Endometrial microvascular endothelial cells (primary cell): ENCODE measurements around the gene ZBTB46. TPM values are rescaled to one million over a fixed set of nuclear protein-coding genes. Genes with fewer than 3 reads are reported as not detected.
"Not testable (repeated sequence)": the region's sequence is repeated elsewhere in the genome, so short reads cannot be mapped to it uniquely, and the experiment has no call there.

Source experiments
- in situ Hi-C: cut with HindIII; loops from 2 replicates; pipeline ENCODE4 v1.10.0; 2017; ENCODE audit warnings: low sequenced_read_pairs, low pct_unique_long_range_greater_than_20kb; ENCODE audit errors: inconsistent ontology term
- total RNA-seq: library from RNA; depleted of rRNA; stranded (reverse); fragments of >200 nt; gene quantifications from one replicate; pipeline ENCODE4 v1.2.3, GENCODE V29; 2015; ENCODE audit errors: inconsistent ontology term

ZBTB46 gene
- total RNA-seq, 1 donor from 2014 or later = not detected

DNA sequence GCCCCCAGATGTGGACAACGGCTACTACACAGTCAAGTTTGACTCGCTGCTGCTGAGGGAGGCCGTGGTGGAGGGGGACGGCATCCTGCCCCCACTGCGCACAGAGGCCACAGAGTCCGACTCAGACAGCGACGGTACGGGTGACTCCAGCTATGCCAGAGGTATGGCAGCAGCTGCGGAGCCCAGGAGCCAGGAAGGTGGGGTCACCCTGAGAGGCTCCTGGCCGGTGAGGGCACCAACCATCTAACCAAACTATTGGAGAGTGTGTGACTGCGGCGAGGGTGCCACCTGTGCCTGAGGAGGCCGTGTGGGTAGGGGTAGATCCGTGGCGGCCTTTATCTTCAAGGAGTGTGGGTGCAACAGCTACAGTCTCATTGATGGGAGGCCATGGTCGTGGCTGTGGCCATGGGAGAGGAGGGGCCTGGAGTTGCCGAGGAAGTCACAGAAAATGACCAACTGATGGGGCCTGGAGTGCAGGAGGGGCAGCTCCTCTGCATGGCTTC is 97.4 kb downstream of the ZBTB46 start:
- in situ Hi-C loops = no loop called here

- in situ Hi-C loops = no loop called here
Observed at GRCh38 chr20:63733117-63733516, 97.9 kb downstream of the ZBTB46 start.

- in situ Hi-C loops = no loop called here
Observed at GRCh38 chr20:63732118-63733095, 98.7 kb downstream of the ZBTB46 start.

DNA sequence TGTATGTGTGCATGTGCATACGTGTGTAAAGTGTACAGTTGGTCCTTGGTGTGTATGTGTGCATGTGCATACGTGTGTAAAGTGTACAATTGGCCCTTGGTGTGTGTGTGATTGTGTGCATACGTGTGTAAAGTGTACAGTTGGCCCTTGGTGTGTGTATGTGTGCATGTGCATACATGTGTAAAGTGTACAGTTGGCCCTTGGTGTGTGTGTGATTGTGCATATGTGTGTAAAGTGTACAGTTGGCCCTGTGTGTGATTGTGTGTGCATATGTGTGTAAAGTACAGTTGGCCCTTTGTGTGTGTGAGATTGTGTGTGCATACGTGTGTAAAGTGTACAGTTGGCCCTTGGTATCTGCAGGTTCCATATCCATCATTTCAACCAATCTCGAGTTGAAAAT is 99.7 kb downstream of the ZBTB46 start:
- in situ Hi-C loops = no loop called here

DNA sequence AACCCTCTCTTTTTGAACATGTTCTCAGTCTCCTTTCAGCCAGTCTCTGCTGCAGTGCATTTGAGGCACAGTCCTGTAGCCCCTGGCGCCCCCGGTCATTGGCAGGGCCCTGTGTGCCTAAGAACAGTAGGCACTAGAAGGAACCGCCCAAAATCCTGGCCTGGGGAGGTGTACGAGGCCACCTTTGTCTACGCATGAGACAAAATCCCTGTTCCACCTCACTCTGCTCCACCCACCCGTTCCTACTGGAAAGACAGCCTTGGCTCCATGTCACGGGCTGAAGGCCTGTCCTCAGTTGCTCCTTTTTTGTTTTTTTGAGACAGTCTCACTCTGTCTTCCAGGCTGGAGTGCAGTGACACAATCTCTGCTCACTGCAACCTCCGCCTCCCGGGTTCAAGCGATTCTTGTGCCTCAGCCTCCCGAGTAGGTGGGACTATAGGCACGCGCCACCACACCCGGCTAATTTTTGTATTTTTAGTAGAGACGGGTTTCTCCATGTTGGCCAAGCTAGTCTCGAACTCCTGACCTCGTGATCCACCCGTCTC is 100.8 kb downstream of the ZBTB46 start:
- in situ Hi-C loops = not testable (repeated sequence)

GRCh38 chr20:63722967-63723622 is 108.0 kb downstream of the ZBTB46 start:
- in situ Hi-C loops = not testable (repeated sequence)

DNA sequence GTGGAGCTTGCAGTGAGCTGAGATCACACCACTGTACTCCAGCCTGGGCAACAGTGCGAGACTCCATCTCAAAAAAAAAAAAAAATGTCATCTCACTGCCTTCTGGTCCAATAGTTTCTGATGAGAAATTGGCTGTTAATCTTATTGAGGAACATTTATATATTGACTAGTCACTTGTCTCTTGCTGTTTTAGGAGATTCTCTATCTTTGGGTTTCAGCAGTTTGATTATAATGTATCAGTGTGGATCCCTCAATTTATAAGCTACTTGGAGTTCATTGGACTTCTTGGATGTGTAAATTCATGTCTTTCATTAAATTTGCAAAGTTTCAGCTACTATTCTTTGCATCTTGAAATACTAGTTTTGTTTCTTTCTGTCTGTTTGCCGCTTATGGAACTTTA is 112.1 kb downstream of the ZBTB46 start:
- in situ Hi-C loops = no loop called here

GRCh38 chr20:63714858-63715257 is 116.2 kb downstream of the ZBTB46 start:
- in situ Hi-C loops = no loop called here

- in situ Hi-C loops = no loop called here
Observed at GRCh38 chr20:63712191-63712590, 118.9 kb downstream of the ZBTB46 start.

GRCh38 chr20:63711085-63711645 is 119.9 kb downstream of the ZBTB46 start:
- in situ Hi-C loops = no loop called here

DNA sequence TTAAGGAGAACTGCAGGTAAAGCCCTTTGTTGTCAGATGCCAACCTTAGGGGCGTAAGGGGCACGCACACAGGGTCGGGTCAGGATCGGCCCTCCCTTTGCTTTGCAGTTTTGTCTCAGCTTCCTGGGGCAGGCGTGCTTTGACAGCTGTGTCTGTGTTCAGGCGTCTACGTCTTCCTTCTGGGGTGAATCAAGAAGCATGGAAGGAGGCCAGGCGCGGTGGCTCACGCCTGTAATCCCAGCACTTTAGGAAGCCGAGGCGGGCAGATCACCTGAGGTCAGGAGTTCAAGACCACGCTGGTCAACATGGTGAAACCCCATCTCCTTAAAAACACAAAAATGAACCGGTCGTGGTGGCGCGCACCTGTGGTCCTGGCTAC is 121.9 kb downstream of the ZBTB46 start:
- in situ Hi-C loops = no loop called here

DNA sequence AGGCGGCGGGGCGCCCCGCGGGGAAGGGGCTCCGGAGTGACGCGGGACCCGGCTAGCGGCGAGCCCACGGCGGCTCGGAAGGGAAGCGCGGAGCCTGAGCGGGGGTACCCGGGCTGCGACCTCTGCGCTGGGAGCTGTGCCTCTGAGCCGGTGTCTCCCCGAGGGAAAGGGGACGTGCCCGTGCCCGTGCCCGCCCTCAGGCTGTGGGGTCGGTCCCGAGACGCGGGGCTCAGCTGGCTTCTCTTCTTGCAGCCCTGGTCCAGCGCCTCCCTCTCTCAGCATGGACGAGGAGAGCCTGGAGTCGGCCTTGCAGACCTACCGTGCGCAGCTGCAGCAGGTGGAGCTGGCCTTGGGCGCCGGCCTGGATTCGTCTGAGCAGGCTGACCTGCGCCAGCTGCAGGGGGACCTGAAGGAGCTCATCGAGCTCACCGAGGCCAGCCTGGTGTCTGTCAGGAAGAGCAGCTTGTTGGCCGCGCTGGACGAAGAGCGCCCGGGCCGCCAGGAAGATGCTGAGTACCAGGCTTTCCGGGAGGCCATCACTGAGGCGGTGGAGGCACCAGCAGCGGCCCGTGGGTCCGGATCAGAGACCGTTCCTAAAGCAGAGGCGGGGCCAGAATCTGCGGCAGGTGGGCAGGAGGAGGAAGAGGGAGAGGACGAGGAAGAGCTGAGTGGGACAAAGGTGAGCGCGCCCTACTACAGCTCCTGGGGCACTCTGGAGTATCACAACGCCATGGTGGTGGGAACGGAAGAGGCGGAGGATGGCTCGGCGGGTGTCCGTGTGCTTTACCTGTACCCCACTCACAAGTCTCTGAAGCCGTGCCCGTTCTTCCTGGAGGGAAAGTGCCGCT is 122.5 kb downstream of the ZBTB46 start:
- in situ Hi-C loops = no loop called here

GRCh38 chr20:63707558-63708300 is 123.3 kb downstream of the ZBTB46 start, which contains the start of the genes ARFRP1 and ZGPAT:
TSS of gene ARFRP1 (minus strand) at chr20:63707976. CDS start at chr20:63707091, 885 bp downstream.
TSS of gene ZGPAT (plus strand) at chr20:63708039. CDS start at chr20:63708581, 542 bp downstream.
- in situ Hi-C loops = no loop called here

DNA sequence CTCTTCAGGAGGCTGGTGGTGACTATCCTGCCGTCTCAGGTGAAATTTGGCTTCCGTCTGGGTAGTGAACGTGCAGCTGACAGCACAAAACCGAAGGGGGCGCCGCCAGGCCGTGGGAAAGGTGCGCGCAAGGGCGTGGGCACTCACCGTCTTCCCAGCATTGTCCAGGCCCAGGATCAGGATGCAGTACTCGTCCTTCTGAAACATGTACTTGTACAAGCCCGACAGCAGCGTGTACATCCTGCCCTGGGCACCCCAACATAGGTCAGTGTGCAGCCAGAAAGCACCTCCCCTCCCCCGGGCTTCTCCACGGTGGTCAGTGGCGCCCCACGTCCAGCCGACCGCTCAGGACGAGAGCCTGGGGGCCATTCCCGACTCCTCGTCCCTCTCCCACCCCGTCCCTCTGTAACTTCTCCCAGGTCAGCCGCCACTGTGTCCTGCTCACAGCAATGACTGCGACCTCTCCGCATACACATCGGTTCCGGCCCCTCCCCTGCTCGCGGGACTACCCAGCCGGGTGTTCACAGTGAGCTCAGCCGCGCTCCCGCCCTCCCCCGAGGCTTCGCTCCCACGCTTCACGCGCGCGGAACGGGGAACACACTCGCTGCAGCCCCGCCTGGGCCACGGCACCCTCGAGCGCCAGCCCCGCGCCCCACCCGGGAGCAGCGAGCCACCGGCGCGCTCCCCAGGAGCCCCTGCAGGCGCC is 124.1 kb downstream of the ZBTB46 start:
- in situ Hi-C loops = no loop called here

GRCh38 chr20:63706027-63706695 is 124.9 kb downstream of the ZBTB46 start:
- in situ Hi-C loops = no loop called here

DNA sequence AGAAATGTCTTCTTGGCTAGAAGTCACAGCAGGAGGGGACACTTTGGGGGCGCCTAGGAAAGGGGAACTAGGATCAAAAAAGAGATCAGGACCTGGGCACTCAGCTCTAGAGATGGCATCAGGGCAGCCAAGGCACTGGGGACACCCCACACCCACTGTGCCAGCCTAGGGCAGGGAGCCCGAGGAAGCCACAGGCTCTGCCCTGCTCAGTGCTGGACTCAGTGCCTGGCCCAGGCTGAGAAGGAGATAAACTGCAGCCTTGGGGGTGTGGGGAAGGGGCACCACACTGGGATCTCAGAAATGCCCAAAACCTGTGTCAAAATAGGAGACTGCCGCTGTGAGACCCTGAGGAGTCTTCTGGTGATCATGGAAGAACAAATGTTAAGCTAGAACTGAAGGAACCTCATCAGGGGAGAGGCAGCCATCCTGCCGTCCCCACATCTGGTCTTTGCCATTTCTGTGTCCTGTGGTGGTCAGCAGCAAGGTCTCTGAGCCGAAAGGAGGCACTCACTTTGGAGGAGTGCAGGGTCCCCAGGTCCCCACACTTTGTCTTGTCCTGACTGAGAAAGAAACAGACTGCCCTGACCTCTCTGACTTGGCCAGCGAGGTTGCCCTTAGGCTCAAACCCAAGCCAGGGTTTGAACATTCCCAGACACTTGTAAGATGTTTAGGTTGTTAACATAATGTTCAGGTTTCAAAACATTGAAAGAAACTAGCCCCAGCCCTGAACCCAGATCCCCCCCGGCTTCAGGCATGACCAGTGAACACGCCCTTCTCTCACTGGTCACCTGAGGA is 125.6 kb downstream of the ZBTB46 start:
- in situ Hi-C loops = no loop called here
